ENCODE measurements around the gene HIF3A. TPM values are rescaled to one million over a fixed set of nuclear protein-coding genes. Genes with fewer than 3 reads are reported as not detected.

Gene HIF3A
- total RNA-seq, 2 experiments from 2014 or later, result not detected

GRCh38 chr19:46284635-46285034, 12.2 kb upstream of the HIF3A start:
- Mint-ChIP-seq H3K27me3 (peaks cover 11% of the 10 kb centered on the region), H3K4me3 (no peak overlapping the region), H3K27ac (no peak overlapping the region), H3K4me1 (ENCODE audit: low read depth) (no peaks in the 10 kb centered on the region), H3K9me3 (no peaks in the 10 kb centered on the region), H3K36me3 (ENCODE audit: low read depth) (no peaks in the 10 kb centered on the region)
- Histone ChIP-seq H3K9me3 (ENCODE audit: control insufficient read depth in 1 of 2, insufficient read depth in 1 of 2, low read length in 2 of 2) (peaks cover 0 to 2% of the 10 kb centered on the region in 2 experiments), H3K4me3 (ENCODE audit: low read length) (no peak overlapping the region), H3K36me3 (ENCODE audit: insufficient read depth, low read length) (no peaks in the 10 kb centered on the region), H3K27ac (ENCODE audit: low read depth in 1 of 2, low read length in 2 of 2) (no peak overlapping the region), H3K4me1 (ENCODE audit: insufficient read depth, low read length) (no peaks in the 10 kb centered on the region), H3K27me3 (ENCODE audit: control insufficient read depth in 1 of 2, insufficient read depth in 2 of 2, low read length in 2 of 2) (no peaks in the 10 kb centered on the region)
- TF ChIP-seq CTCF (IDR thresholded peaks at IDR 0.05), result no peak
- intact Hi-C loops (cut with DNase I, micrococcal nuclease), result loop anchor here in 1 of 2 experiments (10.0 kb wide), 1 partner anchor 110 kb away; no protein-coding TSS in a partner anchor
- ATAC-seq (ENCODE audit: poor library complexity), result no peak
- ChIA-PET POLR2A (no interaction called here), CTCF (no interaction called here)
- no peak for DNase-seq

GRCh38 chr19:46287585-46287984, 9.3 kb upstream of the HIF3A start:
- no peaks in the 10 kb centered on the region for H3K4me1 Mint-ChIP-seq (ENCODE audit: low read depth)
- CTCF ChIA-PET, result no interaction called here
- H3K27ac Mint-ChIP-seq, result no peak overlapping the region

GRCh38 chr19:46288896-46289588, 7.8 kb upstream of the HIF3A start:
- no peak overlapping the region for H3K27ac Mint-ChIP-seq
- no peak overlapping the region for H3K4me3 Mint-ChIP-seq
- H3K27me3 Mint-ChIP-seq, result peaks cover 7% of the 10 kb centered on the region
- intact Hi-C loops (cut with DNase I, micrococcal nuclease), result loop anchor here in 1 of 2 experiments (10.0 kb wide), 1 partner anchor 106 kb away; no protein-coding TSS in a partner anchor
- DNase-seq, result no peak
- H3K4me1 Mint-ChIP-seq (ENCODE audit: low read depth), result no peaks in the 10 kb centered on the region
- H3K9me3 ChIP-seq (ENCODE audit: control insufficient read depth in 1 of 2, insufficient read depth in 1 of 2, low read length in 2 of 2), result peaks cover 11 to 14% of the 10 kb centered on the region in 2 experiments
- H3K4me1 ChIP-seq (ENCODE audit: insufficient read depth, low read length), result no peaks in the 10 kb centered on the region
- no peaks in the 10 kb centered on the region for H3K9me3 Mint-ChIP-seq
- no peaks in the 10 kb centered on the region for H3K36me3 Mint-ChIP-seq (ENCODE audit: low read depth)
- no peak for TF ChIP-seq CTCF (IDR thresholded peaks at IDR 0.05)
- H3K27me3 ChIP-seq (ENCODE audit: control insufficient read depth in 1 of 2, insufficient read depth in 2 of 2, low read length in 2 of 2), result peaks cover 5 to 10% of the 10 kb centered on the region in 2 experiments
- H3K4me3 ChIP-seq (ENCODE audit: low read length), result no peak overlapping the region
- CTCF ChIA-PET, result no interaction called here
- POLR2A ChIA-PET, result no interaction called here
- no peak overlapping the region for H3K27ac ChIP-seq (ENCODE audit: low read depth in 1 of 2, low read length in 2 of 2)
- H3K36me3 ChIP-seq (ENCODE audit: insufficient read depth, low read length), result no peaks in the 10 kb centered on the region
- no peak for ATAC-seq (ENCODE audit: poor library complexity)

More at GRCh38 chr19:46287585-46287984, 9.3 kb upstream of the HIF3A start:
- peaks cover 11 to 14% of the 10 kb centered on the region in 2 experiments for H3K9me3 ChIP-seq (ENCODE audit: control insufficient read depth in 1 of 2, insufficient read depth in 1 of 2, low read length in 2 of 2)
- ATAC-seq (ENCODE audit: poor library complexity) (no peak), DNase-seq (no peak)
- H3K4me3 ChIP-seq (ENCODE audit: low read length), result no peak overlapping the region
- Mint-ChIP-seq H3K27me3 (peaks cover 6% of the 10 kb centered on the region), H3K36me3 (ENCODE audit: low read depth) (no peaks in the 10 kb centered on the region), H3K9me3 (no peaks in the 10 kb centered on the region), H3K4me3 (no peak overlapping the region)
- POLR2A ChIA-PET, result no interaction called here
- no peak overlapping the region for H3K27ac ChIP-seq (ENCODE audit: low read depth in 1 of 2, low read length in 2 of 2)
- peaks cover 0 to 5% of the 10 kb centered on the region in 2 experiments for H3K27me3 ChIP-seq (ENCODE audit: control insufficient read depth in 1 of 2, insufficient read depth in 2 of 2, low read length in 2 of 2)
- no peaks in the 10 kb centered on the region for H3K36me3 ChIP-seq (ENCODE audit: insufficient read depth, low read length)
- no peaks in the 10 kb centered on the region for H3K4me1 ChIP-seq (ENCODE audit: insufficient read depth, low read length)
- intact Hi-C loops (cut with DNase I, micrococcal nuclease), result loop anchor here in 1 of 2 experiments (10.0 kb wide), 1 partner anchor 107 kb away; no protein-coding TSS in a partner anchor
- no peak for TF ChIP-seq CTCF (IDR thresholded peaks at IDR 0.05)

Measured in CD4-positive, alpha-beta T cell (primary cell).